Karpas-422 (cell line): ENCODE data around the gene CDKAL1. TPM values are rescaled to one million over a fixed set of nuclear protein-coding genes. Genes with fewer than 3 reads are reported as not detected.

Experiments used
- DNase-seq: peaks from one replicate; pipeline ENCODE4 v3.0.0-alpha.2; 2015
- H2AFZ ChIP-seq: fragments of 200-600 bp; sonication (generic); 2 replicates; pipeline ENCODE4 v1.6.1; 2014; ENCODE audit warnings: antibody characterized with exemption, low read length, mixed read lengths
- H3K27ac ChIP-seq: fragments of 200-600 bp; sonication (generic); 2 replicates; pipeline ENCODE4 v1.5.1; 2014; ENCODE audit warnings: mild to moderate bottlenecking, low read length, moderate library complexity
- H3K27me3 ChIP-seq: fragments of 200-600 bp; sonication (generic); 2 replicates; pipeline ENCODE4 v1.6.1; 2014; ENCODE audit warnings: low read length, mixed read lengths
- H3K36me3 ChIP-seq: fragments of 200-600 bp; sonication (generic); 2 replicates; pipeline ENCODE4 v1.6.1; 2014; ENCODE audit warnings: low read length, mixed read lengths; ENCODE audit not compliant: insufficient read depth
- H3K4me1 ChIP-seq: fragments of 200-600 bp; sonication (generic); 2 replicates; pipeline ENCODE4 v1.6.1; 2014; ENCODE audit warnings: mild to moderate bottlenecking, low read length, mixed read lengths
- H3K4me2 ChIP-seq: fragments of 200-600 bp; sonication (generic); 2 replicates; pipeline ENCODE4 v1.6.1; 2014; ENCODE audit warnings: low read length, low read depth, mild to moderate bottlenecking; ENCODE audit not compliant: poor library complexity, severe bottlenecking
- H3K4me3 ChIP-seq: fragments of 200-600 bp; sonication (generic); 2 replicates; pipeline ENCODE4 v1.5.1; 2014; ENCODE audit warnings: mild to moderate bottlenecking, antibody characterized with exemption, low read length, mixed read lengths
- H3K79me2 ChIP-seq: fragments of 200-600 bp; sonication (generic); 2 replicates; pipeline ENCODE4 v1.6.1; 2014; ENCODE audit warnings: mild to moderate bottlenecking, low read length, mixed read lengths
- H3K9ac ChIP-seq: fragments of 200-600 bp; sonication (generic); 2 replicates; pipeline ENCODE4 v1.6.0; 2014; ENCODE audit warnings: low read length
- H3K9me2 ChIP-seq: fragments of 200-600 bp; sonication (generic), shearing (Covaris generic); replicated peaks from 2 replicates; pipeline ENCODE4 v1.6.0; 2014; ENCODE audit warnings: mild to moderate bottlenecking, low read length, moderate library complexity; ENCODE audit not compliant: insufficient read depth
- H3K9me3 ChIP-seq: fragments of 300-700, 200-600 bp; sonication (generic); 2 replicates; pipeline ENCODE4 v1.6.1; 2014; ENCODE audit warnings: low read length, mixed read lengths
- H4K20me1 ChIP-seq: fragments of 200-600 bp; sonication (generic); 2 replicates; pipeline ENCODE4 v1.6.1; 2014; ENCODE audit warnings: mild to moderate bottlenecking, antibody characterized with exemption, low read length, low read depth; ENCODE audit not compliant: insufficient read depth
- total RNA-seq: library from RNA; depleted of rRNA; stranded (reverse); fragments of >200 nt; shearing (Covaris generic); gene quantifications from 2 replicates; pipeline ENCODE4 v1.2.3, GENCODE V29; 2014; ENCODE audit warnings: low replicate concordance

CDKAL1 gene
- total RNA-seq, 1 experiment from 2014 or later = 23.7 TPM

GRCh38 chr6:21263531-21264287 is 729.5 kb downstream of the CDKAL1 start:
- DNase-seq = no peak
- H3K9me3 ChIP-seq = no peaks in the 10 kb centered on the region
- no peaks in the 10 kb centered on the region for H3K27me3 ChIP-seq
- H3K79me2 ChIP-seq = no peaks in the 10 kb centered on the region
- no peaks in the 10 kb centered on the region for H3K9me2 ChIP-seq
- no peaks in the 10 kb centered on the region for H3K36me3 ChIP-seq
- no peaks in the 10 kb centered on the region for H4K20me1 ChIP-seq
- peaks cover 46% of the 10 kb centered on the region for H3K4me1 ChIP-seq
- peak overlapping the region; percentile 49 for H3K4me2 ChIP-seq
- peak overlapping the region; percentile 68 for H2AFZ ChIP-seq
- H3K27ac ChIP-seq = no peak overlapping the region
- peak overlapping the region; percentile 30; the same call in 1 of the 2 replicates for H3K4me3 ChIP-seq
- peak overlapping the region; percentile 41 for H3K9ac ChIP-seq

GRCh38 chr6:21264288-21265033 is 730.2 kb downstream of the CDKAL1 start:
- Histone ChIP-seq H3K4me2 (peak overlapping the region; percentile 49), H4K20me1 (no peaks in the 10 kb centered on the region), H3K27ac (no peak overlapping the region), H3K36me3 (no peaks in the 10 kb centered on the region), H3K9ac (peak overlapping the region; percentile 41), H3K4me3 (peak overlapping the region; percentile 30; the same call in 1 of the 2 replicates), H3K4me1 (peaks cover 38% of the 10 kb centered on the region), H2AFZ (peak overlapping the region; percentile 68), H3K9me3 (no peaks in the 10 kb centered on the region), H3K27me3 (no peaks in the 10 kb centered on the region), H3K9me2 (no peaks in the 10 kb centered on the region), H3K79me2 (no peaks in the 10 kb centered on the region)
- no peak for DNase-seq

GRCh38 chr6:21265034-21265729 is 730.9 kb downstream of the CDKAL1 start:
- no peaks in the 10 kb centered on the region for H3K36me3 ChIP-seq
- no peaks in the 10 kb centered on the region for H3K9me3 ChIP-seq
- H3K4me2 ChIP-seq = peak overlapping the region; percentile 49
- H3K9ac ChIP-seq = no peak overlapping the region
- no peak for DNase-seq
- H4K20me1 ChIP-seq = no peaks in the 10 kb centered on the region
- peaks cover 31% of the 10 kb centered on the region for H3K4me1 ChIP-seq
- no peaks in the 10 kb centered on the region for H3K9me2 ChIP-seq
- H3K4me3 ChIP-seq = 0 out of 2 replicates have a peak overlapping the region, but pooled peaks have one; percentile 30
- H3K79me2 ChIP-seq = no peaks in the 10 kb centered on the region
- H2AFZ ChIP-seq = 0 out of 2 replicates have a peak overlapping the region, but pooled peaks have one; percentile 68
- H3K27me3 ChIP-seq = no peaks in the 10 kb centered on the region
- no peak overlapping the region for H3K27ac ChIP-seq

- Histone ChIP-seq H3K4me1 (peaks cover 27% of the 10 kb centered on the region), H4K20me1 (no peaks in the 10 kb centered on the region), H3K27ac (no peak overlapping the region), H3K79me2 (no peaks in the 10 kb centered on the region), H2AFZ (no peak overlapping the region), H3K27me3 (no peaks in the 10 kb centered on the region), H3K9me3 (no peaks in the 10 kb centered on the region), H3K9me2 (no peaks in the 10 kb centered on the region), H3K9ac (no peak overlapping the region), H3K4me2 (no peak overlapping the region), H3K4me3 (no peak overlapping the region), H3K36me3 (no peaks in the 10 kb centered on the region)
- no peak for DNase-seq
Observed at GRCh38 chr6:21265730-21266044, 731.4 kb downstream of the CDKAL1 start.

GRCh38 chr6:21270636-21271201 is 736.5 kb downstream of the CDKAL1 start:
- Histone ChIP-seq H3K27ac (no peak overlapping the region), H3K9ac (no peak overlapping the region), H3K36me3 (no peaks in the 10 kb centered on the region), H3K9me2 (no peaks in the 10 kb centered on the region), H3K79me2 (no peaks in the 10 kb centered on the region), H3K4me2 (no peak overlapping the region), H3K4me1 (no peaks in the 10 kb centered on the region; the same call in 1 of the 2 replicates), H2AFZ (no peak overlapping the region), H3K4me3 (no peak overlapping the region), H4K20me1 (no peaks in the 10 kb centered on the region), H3K27me3 (no peaks in the 10 kb centered on the region), H3K9me3 (no peaks in the 10 kb centered on the region; the same call in 1 of the 2 replicates)
- no peak for DNase-seq

- H3K4me3 ChIP-seq = no peak overlapping the region
- H4K20me1 ChIP-seq = no peaks in the 10 kb centered on the region
- no peaks in the 10 kb centered on the region for H3K36me3 ChIP-seq
- DNase-seq = no peak
- H3K4me2 ChIP-seq = no peak overlapping the region
- H3K9me2 ChIP-seq = no peaks in the 10 kb centered on the region
- H3K27ac ChIP-seq = no peak overlapping the region
- H3K27me3 ChIP-seq = no peaks in the 10 kb centered on the region
- no peak overlapping the region for H2AFZ ChIP-seq
- H3K79me2 ChIP-seq = no peaks in the 10 kb centered on the region
- no peaks in the 10 kb centered on the region; the same call in 1 of the 2 replicates for H3K9me3 ChIP-seq
- no peaks in the 10 kb centered on the region for H3K4me1 ChIP-seq
- no peak overlapping the region for H3K9ac ChIP-seq
Observed at GRCh38 chr6:21271428-21272155, 737.3 kb downstream of the CDKAL1 start.

- no peaks in the 10 kb centered on the region for H3K36me3 ChIP-seq
- no peak overlapping the region for H3K4me3 ChIP-seq
- H3K9ac ChIP-seq = no peak overlapping the region
- H2AFZ ChIP-seq = no peak overlapping the region
- H3K4me1 ChIP-seq = no peaks in the 10 kb centered on the region
- DNase-seq = no peak
- no peaks in the 10 kb centered on the region for H3K9me2 ChIP-seq
- H3K27me3 ChIP-seq = no peaks in the 10 kb centered on the region
- no peak overlapping the region for H3K27ac ChIP-seq
- H3K4me2 ChIP-seq = no peak overlapping the region
- H3K79me2 ChIP-seq = no peaks in the 10 kb centered on the region
- H3K9me3 ChIP-seq = no peaks in the 10 kb centered on the region; the same call in 1 of the 2 replicates
- no peaks in the 10 kb centered on the region for H4K20me1 ChIP-seq
Observed at GRCh38 chr6:21273451-21273850, 739.2 kb downstream of the CDKAL1 start.
